ENCODE results near the gene TMEM175. TPM values are rescaled to one million over a fixed set of nuclear protein-coding genes. Genes with fewer than 3 reads are reported as not detected.
A peak's percentile ranks its signal among the peaks of the same experiment; 100 is the strongest.

Gene TMEM175
- total RNA-seq, 1 donor from 2014 or later = 62.7 TPM

DNA sequence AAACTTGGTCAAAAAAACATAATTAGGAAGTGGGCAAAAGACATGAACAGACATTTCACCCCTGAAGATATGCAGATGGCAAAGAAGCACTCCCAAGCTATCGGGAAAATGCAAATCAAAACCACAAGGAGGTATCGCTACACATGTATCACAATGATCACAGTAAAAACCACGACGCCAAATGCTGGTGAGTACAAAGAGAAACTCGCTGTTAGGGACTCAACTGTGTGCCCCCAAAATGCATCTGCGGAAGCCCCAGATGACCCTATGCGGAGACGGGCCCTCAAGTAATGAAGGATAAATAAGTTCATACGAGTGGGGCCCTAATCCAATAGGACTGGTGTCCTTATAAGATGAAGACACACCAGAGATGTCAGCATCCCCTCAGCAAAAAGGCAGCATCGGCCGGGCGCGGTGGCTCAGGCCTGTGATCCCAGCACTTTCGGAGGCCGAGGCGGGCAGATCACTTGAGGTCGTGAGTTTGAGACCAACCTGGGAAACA, 10.4 kb upstream of the TMEM175 start:
- DNase-seq = no peak
- H3K36me3 Mint-ChIP-seq (ENCODE audit: unreplicated experiment) = peaks cover 16% of the 10 kb centered on the region

DNA sequence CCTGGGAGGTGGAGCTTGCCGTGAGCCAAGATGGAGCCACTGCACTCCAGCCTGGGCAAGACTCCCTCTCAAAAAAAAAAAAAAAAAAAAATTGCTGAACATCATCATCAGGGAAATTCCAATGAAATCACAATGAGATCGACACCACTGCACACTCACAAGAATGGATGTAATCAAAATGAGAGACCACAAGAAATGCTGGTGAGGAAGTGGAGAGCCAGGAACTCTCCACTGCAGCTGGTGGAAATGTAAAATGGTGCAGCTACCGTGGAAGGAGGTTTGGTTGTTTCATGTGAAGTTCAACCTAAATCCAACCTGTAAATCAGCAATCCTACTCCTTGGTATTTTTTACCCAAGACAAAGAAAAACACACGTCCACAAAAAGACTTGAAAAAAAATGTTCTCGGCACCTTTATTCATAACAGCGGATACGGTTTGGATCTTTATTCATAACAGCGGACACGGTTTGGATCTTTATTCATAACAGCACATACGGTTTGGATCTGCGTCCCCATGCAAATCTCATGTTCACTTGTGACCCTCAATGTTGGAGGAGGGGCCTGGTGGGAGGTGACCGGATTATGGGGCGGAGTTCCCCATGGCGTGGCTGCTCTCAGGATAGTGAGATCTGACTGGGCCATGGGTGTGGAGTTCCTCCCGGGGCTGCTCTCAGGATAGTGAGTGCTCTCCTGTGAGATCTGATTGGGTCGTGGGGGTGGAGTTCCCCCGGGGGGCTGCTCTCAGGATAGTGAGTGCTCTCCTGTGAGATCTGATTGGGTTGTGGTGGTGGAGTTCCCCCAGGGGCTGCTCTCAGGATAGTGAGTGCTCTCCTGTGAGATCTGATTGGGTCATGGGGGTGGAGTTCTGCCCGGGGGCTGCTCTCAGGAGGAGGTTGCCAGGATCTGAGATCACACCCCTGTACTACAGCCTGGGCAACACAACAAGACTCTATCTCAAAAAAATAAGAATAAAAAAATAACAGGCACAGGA, 7.9 kb upstream of the TMEM175 start:
- H3K9me3 Mint-ChIP-seq (ENCODE audit: unreplicated experiment) = peaks cover 8% of the 10 kb centered on the region
- peaks cover 23% of the 10 kb centered on the region for H3K4me1 Mint-ChIP-seq (ENCODE audit: low read depth, unreplicated experiment)
- TF ChIP-seq, protein P1, sequence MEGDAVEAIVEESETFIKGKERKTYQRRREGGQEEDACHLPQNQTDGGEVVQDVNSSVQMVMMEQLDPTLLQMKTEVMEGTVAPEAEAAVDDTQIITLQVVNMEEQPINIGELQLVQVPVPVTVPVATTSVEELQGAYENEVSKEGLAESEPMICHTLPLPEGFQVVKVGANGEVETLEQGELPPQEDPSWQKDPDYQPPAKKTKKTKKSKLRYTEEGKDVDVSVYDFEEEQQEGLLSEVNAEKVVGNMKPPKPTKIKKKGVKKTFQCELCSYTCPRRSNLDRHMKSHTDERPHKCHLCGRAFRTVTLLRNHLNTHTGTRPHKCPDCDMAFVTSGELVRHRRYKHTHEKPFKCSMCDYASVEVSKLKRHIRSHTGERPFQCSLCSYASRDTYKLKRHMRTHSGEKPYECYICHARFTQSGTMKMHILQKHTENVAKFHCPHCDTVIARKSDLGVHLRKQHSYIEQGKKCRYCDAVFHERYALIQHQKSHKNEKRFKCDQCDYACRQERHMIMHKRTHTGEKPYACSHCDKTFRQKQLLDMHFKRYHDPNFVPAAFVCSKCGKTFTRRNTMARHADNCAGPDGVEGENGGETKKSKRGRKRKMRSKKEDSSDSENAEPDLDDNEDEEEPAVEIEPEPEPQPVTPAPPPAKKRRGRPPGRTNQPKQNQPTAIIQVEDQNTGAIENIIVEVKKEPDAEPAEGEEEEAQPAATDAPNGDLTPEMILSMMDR (IDR thresholded peaks at IDR 0.05; ENCODE audit: partially characterized antibody, unreplicated experiment) = no peak
- H3K27ac Mint-ChIP-seq (ENCODE audit: unreplicated experiment) = peak overlapping the region; percentile 75
- H3K36me3 Mint-ChIP-seq (ENCODE audit: unreplicated experiment) = peaks cover 3% of the 10 kb centered on the region
- peak overlapping the region; percentile 74 for H3K4me3 Mint-ChIP-seq (ENCODE audit: unreplicated experiment)
- peak; percentile 71 for DNase-seq
- H3K27me3 Mint-ChIP-seq (ENCODE audit: unreplicated experiment) = peaks cover 4% of the 10 kb centered on the region

More for the DNA sequence above, 10.4 kb upstream of the TMEM175 start:
- Mint-ChIP-seq H3K27me3 (ENCODE audit: unreplicated experiment) (peaks cover 4% of the 10 kb centered on the region), H3K9me3 (ENCODE audit: unreplicated experiment) (peaks cover 10% of the 10 kb centered on the region), H3K4me1 (ENCODE audit: low read depth, unreplicated experiment) (peaks cover 23% of the 10 kb centered on the region), H3K27ac (ENCODE audit: unreplicated experiment) (no peak overlapping the region), H3K4me3 (ENCODE audit: unreplicated experiment) (no peak overlapping the region)
- TF ChIP-seq, protein P1 (IDR thresholded peaks at IDR 0.05; ENCODE audit: partially characterized antibody, unreplicated experiment) = no peak

DNA sequence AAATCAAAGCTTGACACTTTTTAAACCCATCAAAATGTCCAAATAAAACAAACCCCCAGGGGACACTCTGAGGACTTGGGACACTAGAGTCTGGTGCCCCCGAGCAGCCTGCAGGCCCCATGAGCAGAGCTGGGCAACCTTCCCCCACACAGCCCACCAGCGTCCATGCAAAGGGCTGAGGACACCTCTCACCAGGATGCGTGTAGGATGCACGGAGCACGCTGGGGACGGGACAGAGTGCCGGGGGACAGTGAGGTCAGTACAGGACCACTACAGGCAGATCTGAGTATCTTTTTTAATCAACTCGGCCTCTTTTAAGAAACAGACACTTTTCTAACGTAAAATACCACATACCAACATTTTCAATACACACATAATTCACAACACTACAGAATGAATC, 7.1 kb upstream of the TMEM175 start:
- Mint-ChIP-seq H3K27ac (ENCODE audit: unreplicated experiment) (peak overlapping the region; percentile 75), H3K4me3 (ENCODE audit: unreplicated experiment) (peak overlapping the region; percentile 26), H3K27me3 (ENCODE audit: unreplicated experiment) (peaks cover 4% of the 10 kb centered on the region), H3K4me1 (ENCODE audit: low read depth, unreplicated experiment) (peaks cover 24% of the 10 kb centered on the region), H3K36me3 (ENCODE audit: unreplicated experiment) (no peaks in the 10 kb centered on the region), H3K9me3 (ENCODE audit: unreplicated experiment) (peaks cover 8% of the 10 kb centered on the region)
- TF ChIP-seq, protein P1 (IDR thresholded peaks at IDR 0.05; ENCODE audit: partially characterized antibody, unreplicated experiment) = no peak
- no peak for DNase-seq

DNA sequence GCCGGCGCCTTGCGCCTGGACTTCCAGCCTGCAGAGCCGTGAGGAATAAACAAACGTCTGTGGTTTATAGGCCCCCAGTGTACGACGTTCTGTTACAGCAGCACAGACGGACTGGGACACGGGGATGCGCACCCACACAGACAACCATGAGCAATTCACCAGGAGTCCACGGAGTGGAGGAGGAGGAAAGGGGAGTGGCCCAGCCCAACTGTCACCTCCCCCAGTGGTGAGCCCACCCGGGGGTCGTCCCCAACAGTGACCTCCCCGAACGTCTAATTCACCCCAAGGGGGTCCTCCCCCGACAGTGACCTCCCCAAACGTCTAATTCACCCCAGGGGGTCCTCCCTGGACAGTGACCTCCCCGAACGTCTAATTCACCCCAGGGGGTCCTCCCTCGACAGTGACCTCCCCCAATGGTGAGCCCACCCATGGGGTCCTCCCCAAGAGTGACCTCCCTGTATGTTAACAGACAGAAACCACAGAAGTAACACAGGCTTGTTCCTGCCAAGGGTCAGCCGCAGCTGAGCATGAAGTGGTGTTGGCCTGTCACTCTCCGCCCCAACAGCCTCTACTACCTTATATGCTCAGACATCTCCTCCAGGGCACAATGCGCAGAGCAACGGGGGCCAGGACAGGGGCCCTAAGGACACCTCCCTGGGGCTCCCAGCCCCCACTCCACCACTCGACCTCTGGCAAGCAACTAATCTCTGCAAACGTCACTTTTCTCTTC, 6.3 kb upstream of the TMEM175 start:
- Mint-ChIP-seq H3K4me3 (ENCODE audit: unreplicated experiment) (peak overlapping the region; percentile 73), H3K27ac (ENCODE audit: unreplicated experiment) (peak overlapping the region; percentile 75), H3K27me3 (ENCODE audit: unreplicated experiment) (peaks cover 4% of the 10 kb centered on the region), H3K9me3 (ENCODE audit: unreplicated experiment) (peaks cover 10% of the 10 kb centered on the region), H3K4me1 (ENCODE audit: low read depth, unreplicated experiment) (peaks cover 31% of the 10 kb centered on the region), H3K36me3 (ENCODE audit: unreplicated experiment) (no peaks in the 10 kb centered on the region)
- DNase-seq = no peak
- TF ChIP-seq, protein P1 (IDR thresholded peaks at IDR 0.05; ENCODE audit: partially characterized antibody, unreplicated experiment) = no peak
